Keratinocyte (primary cell): Measurements from ENCODE around the gene CORO2A.

Experiments
- EZH2 ChIP-seq: IDR thresholded peaks from one replicate; pipeline ENCODE4 v1.6.1; 2012; ENCODE audit warnings: inconsistent platforms, mild to moderate bottlenecking, low read length, moderate library complexity
- TF ChIP-seq, protein P1 (sequence below), 3 experiments: IDR thresholded peaks in 1 of 3; conservative IDR thresholded peaks in 1 of 3; optimal IDR thresholded peaks in 1 of 3; 2 replicates in 2 of 3; 3 replicates in 1 of 3; pipeline versions ENCODE3 to v1.5.1; 2011; ENCODE audit warnings: low read length in 3 of 3, mild to moderate bottlenecking in 3 of 3, moderate library complexity in 2 of 3, control low read depth in 1 of 3, inconsistent platforms in 1 of 3; ENCODE audit not compliant: insufficient read depth in 2 of 3; ENCODE audit errors: extremely low read depth in 1 of 3

DNA sequence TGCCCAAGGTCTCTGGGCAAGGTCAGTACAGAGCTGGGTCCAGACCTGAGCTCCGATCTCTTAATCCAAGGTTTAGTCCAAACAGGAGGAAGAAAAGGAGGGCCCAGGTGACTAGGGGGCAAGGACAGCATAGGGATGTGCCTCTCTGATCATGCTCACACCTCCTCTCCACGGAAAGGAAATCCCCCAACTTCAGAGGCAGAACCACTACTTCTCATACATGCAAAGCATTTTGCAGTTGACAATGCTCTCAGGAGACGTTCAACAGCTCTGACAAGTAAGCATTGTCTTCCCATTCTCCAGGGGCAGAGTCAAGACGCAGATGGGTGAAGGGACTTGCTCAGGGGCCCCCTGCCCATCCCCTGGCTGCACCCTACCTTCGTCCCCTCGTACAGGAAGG, 8.7 kb upstream of the CORO2A start:
- TF ChIP-seq, protein P1, sequence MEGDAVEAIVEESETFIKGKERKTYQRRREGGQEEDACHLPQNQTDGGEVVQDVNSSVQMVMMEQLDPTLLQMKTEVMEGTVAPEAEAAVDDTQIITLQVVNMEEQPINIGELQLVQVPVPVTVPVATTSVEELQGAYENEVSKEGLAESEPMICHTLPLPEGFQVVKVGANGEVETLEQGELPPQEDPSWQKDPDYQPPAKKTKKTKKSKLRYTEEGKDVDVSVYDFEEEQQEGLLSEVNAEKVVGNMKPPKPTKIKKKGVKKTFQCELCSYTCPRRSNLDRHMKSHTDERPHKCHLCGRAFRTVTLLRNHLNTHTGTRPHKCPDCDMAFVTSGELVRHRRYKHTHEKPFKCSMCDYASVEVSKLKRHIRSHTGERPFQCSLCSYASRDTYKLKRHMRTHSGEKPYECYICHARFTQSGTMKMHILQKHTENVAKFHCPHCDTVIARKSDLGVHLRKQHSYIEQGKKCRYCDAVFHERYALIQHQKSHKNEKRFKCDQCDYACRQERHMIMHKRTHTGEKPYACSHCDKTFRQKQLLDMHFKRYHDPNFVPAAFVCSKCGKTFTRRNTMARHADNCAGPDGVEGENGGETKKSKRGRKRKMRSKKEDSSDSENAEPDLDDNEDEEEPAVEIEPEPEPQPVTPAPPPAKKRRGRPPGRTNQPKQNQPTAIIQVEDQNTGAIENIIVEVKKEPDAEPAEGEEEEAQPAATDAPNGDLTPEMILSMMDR (optimal IDR thresholded peaks at IDR 0.05 in 1 of 3, IDR thresholded peaks at IDR 0.05 in 1 of 3, conservative IDR thresholded peaks at IDR 0.05 in 1 of 3; ENCODE audit: extremely low read depth in 1 of 3, insufficient read depth in 2 of 3, low read length in 3 of 3) = no peak
- TF ChIP-seq EZH2 = no peak
